GM18868 (cell line): ENCODE results near the gene BDNF.
"Not testable (repeated sequence)": the region's sequence is repeated elsewhere in the genome, so short reads cannot be mapped to it uniquely, and the experiment has no call there.

Experiments
- ATAC-seq: cut with Tn5 transposase; IDR thresholded peaks from one replicate; pipeline ENCODE4 v1.9.1; 2021; ENCODE audit warnings: mild to moderate bottlenecking, moderate library complexity; ENCODE audit not compliant: unreplicated experiment

The BDNF gene

DNA sequence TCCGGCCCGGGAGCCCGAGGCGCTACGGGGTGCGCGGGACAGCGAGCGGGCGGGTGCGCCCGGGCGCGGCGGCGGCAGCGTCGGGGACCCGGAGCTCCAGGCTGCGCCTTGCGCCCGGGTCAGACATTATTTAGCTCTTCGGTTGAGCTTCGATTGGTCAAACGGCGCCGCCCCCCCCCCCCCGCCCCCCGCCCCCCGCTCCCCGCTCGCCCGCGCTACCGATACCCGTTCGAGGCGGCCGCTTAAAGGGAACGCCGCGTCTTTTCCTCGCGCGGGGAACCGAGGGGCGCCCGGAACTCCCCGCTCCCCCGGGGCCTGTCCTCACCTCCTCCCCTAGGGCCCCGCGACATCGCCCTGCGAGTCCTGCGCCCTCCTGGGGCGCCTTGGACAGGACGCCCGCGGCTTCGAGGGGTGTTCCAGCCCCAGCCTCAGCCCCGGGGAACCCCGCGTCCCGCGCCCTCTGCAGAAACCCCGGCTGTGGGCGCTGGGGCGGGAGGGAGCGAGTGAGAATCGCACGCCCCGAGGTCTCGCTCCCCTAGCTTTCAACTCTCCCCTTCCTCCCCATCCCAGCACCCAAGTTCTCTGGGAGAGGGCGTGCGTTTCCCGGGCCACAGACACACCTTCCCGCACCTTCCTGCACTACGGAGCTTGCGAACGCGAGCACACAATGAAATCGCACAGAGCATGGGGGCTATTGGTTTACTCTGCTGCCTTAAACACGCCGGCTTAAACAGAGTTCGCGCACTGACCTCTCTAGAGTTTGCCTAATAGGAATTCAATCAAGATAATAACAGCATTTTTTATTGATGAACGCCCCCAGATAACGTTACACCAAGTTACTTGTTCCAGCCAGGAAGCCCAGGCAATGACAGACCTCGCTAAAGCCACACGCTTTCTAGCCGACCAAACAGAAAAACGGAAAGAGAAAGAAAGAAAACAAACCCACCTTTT, at the start of gene BDNF:
Gene BDNF (minus strand): TSS at position 105 of the 951 bp plus-strand sequence. CDS start 41,891 bp downstream, outside the sequence.
- ATAC-seq, result peak; percentile 28

DNA sequence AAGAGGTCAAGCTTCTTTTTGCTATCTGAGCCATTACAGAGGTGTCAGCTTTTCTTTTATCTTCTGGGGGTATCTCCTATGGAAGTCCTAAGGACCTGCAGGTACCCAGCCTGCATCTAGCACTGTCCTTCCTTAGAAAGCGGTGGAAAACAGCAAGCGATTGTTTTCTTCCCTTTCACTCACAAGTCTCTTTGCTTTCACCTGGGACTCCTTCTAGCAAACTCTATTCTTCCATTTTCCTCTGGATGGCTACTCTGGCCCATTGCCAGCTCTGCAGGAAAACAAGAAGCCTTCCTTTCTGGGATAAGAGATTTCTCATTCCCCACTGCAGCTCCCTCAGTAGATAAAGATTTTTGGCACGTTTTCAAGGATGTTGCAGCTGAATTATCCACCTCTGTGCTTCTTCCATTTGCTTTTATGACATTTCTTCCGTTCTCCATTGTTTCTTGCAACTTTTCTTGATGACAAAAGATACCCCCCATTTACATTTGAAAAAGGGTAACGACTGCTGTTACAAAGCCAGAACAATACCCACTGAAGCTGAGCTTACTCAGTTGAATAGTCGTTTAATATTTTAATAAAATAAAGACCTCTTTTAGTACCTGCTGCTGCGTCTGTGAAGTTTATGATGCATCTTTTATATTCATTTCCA, 40.2 kb upstream of the BDNF start:
- no peak for ATAC-seq

DNA sequence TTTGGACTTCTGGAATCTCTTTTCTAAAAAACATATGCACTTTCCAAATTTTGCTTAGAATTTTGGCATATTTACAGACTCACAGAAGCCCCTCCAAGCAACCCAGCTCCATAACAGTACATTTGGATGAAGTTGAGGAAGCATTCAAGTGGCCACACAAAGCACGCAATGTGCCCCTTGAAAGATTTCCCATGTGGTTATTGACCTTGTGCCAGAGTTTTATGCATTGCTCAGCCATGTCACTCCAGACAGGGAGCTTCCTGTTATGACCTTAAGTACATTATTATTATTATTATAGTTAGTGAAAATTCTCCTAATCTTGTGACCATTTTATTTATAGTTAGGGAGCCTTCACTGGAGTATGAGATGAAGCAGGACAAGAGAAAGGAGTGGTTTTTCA, 35.0 kb upstream of the BDNF start:
- ATAC-seq, result no peak

DNA sequence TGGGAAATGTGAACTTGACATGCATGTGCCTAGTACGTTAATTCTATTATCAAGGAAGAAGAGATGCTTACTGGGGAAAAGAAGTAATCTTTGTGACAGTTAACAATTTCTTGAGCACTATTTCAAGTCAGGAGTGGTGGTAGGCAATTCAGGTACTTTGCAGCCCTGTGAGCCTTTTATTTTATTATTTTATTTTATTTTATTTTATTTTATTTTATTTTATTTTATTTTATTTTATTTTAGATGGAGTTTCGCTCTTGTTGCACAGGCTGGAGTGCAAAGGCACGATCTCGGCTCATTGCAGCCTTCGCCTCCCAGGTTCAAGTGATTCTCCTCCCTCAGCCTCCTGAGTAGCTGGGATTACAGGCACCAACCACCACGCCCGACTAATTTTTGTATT, 31.5 kb upstream of the BDNF start:
- not testable (repeated sequence) for ATAC-seq

DNA sequence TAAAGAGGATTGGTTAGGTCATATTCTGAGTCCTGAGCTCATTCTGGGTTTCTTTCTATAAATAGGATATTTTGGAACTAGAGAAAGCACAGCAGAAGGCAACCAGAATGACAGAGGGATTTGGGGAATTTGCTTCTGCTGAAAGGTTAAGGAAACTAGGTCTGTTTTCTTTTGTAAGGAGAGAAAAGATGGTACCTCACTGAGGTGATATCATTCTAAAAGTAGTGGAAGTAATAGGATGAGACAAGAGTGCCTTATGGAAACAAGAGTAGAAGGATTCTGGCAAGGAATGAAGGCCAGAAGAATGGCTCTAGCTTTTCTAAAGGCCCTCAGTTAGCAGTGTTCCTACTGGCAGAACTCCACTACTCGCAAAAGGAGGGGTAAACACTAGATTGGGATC, 26.7 kb upstream of the BDNF start:
- ATAC-seq, result no peak

DNA sequence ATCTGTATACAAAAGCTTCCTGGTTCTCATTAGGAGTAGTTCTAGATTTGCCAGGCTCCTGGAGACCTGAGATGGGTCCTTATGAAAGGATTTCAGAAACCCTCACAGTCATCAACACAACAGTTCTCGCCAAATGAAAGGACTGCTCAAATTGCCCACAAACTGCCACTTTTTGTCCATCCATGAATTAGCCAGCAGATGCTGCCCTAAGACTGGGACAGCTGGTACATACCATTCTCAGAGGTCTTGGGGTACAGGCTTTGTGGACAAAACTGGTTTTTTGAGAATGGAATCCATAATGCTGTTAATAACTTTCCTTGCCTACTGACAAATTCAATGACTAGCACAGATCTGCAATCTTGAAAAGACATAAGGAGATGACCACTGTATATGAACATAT, 23.4 kb upstream of the BDNF start:
- ATAC-seq, result no peak

DNA sequence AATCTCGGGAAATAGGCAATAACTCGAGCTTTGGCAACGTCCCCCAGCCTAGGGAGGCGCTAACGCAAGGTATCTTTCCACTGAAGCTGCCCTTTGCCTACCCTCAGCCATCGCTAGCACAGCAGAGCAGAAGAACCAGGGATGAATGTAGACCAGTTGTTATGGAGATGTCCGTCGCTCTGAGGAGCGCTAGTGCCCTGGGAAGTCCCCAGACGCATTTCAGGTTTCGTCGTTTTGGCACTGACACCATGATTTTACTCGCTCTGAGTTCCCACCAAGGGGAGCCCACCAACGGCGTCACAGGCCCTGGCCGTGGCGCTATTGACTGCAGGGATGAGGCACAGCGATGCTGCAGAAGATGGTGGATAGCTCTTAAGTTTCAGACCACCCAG, 22.7 kb upstream of the BDNF start:
- ATAC-seq, result peak; percentile 50

DNA sequence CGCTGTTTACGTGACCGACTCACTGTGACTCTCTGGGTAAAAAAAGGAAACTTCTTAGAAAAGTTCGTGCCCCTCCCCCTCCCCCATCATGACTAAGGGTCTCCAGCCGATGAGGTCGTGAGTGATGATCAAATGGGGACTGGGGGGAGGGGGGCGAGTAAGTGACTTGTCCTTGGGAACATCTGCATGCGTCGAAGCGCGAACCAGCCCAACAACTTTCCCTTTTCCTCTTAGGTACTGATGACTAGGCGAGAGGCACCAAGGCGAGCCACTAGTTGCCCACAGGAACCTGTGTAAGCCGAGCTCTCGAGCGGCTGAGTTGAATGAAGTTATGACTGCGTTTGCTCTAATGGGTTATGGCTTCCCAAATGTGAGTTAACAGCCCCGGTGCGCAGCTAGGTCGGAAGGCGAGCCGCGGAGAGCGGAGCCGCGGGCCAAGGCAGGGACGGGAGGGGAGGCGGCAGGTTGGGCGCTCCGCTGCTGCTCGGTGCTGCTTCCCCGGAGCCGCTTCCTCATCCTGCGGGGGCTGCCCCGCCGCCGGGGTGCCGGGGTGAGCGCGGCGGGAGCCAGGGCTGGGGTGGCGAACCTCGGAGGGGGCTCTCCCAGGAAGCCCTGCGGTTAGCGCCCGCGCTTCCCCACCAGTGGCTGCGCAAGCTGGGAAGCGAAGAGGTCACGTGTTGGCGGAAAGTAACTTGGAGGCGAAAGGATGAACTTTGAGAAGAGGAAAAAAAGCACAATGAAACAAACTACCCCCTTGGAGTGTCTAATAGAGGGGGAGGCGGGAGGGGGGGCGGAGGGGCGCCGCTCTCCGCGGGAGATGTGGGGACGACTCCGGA, 22.1 kb upstream of the BDNF start:
- peak; percentile 40 for ATAC-seq

DNA sequence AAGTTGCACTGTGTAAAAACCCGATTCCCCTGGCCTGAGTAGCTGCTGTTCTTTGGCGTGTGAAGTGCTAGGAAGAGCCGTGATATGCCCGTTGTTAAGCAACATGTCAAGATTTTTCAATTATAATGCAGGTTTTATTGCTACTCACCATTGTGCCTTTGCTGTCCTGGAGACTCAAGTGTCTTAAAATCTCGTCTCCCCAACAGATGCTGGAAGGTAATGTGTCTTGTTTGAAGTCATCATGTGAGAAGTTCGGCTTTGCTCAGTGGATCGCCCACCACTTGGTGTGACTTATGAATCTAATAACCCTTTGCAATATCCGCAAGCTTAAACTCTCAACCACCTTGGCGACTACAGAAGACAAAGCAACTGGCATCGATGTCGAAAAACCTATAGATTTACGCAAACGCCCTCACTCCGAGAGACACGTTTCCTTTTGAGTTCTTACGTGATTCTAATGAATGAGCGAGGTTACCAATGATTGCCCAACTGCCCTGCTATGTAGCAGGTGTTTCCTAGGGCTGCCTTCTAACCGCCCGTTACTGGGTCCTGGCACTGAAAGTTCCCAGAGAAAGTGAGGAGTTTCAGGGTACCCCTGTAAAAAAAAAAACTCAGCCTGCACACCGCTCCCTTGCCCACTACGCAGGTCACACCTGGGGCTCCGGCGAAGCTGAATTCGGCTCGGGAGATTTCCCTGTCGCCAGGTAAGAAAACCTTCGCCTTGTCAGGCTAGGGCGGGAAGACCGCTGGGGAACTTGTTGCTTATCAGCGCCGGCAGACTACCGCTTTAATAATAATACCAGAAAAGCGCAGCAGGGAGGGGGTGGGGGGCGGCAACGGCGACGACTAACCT, 21.2 kb upstream of the BDNF start:
- no peak for ATAC-seq

DNA sequence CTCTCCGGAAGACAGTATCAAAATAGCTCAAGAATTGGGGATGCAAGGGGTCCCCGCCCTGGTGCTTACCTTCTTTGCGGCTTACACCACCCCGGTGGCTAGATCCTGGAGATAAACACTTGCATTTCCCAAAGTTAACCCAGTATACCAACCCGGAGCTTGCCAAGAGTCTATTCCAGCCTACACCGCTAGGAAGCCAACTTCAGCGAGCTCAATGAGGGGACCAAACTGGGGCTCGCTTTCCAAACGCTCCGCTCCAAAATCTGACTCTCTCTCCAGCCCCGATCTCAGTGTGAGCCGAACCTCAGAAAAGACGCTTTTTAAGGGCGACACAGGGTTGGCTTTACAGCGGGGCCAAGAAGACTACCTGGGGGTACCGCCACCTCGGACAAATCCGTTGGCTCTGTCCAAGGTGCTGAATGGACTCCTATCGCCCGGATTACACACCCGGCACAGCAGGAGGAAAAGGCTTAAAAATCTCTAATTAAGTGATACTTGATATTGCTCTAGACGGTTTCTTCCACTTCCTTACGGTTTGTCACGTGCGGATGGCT, 20.1 kb upstream of the BDNF start:
- no peak for ATAC-seq

DNA sequence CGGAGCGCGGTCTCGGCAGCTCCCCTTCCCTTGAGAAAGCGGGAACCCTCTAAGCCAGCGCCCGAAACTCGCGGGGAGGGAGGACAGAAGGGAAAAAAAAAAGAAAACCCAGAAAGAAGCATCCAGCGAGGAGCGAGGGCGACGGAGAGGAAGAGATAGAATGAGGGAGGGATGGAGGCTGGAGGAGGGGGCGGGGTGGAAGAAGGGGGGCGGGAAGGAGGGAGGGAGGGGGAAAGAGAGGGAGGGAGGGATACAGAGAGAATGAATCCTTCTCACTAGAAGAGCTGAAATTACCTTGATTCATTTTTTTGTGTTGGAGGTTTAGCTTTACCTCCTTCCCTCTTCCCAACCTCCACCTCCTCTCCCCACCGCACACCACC, 19.3 kb upstream of the BDNF start:
- no peak for ATAC-seq

DNA sequence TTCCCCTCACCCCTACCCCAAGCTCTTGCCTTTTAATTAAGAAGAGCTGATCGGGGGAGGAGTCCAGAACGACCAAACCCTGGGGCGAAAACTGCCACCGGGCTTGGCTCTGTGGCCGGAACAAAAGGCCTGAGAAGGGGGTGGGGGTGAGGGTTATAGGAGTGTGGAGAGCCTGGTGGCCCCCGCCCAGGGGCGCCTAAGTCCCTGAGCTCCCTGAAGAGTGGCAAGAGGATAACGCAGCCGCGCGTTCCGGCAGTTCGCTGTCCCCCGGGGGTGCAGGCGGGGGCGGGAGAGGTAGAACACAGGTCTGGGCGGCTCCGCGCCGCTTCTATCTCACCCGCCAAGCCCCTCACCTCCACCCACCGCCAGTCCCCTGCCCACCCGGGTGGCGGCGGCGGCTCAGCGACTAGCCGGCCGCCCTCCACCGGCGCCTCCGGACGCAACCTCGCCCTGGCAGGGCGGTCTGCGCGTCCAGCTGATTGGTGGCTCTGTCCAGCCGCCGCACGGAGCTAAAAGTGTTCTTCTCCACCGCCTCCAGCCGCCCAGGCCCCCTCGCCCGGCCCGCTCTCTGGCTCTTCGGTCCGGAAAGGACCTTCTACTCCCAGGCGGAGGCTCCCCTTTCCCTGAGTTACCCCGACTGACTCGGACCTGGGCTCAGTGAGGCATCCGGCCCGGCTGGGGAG, 18.7 kb upstream of the BDNF start:
- ATAC-seq, result no peak

DNA sequence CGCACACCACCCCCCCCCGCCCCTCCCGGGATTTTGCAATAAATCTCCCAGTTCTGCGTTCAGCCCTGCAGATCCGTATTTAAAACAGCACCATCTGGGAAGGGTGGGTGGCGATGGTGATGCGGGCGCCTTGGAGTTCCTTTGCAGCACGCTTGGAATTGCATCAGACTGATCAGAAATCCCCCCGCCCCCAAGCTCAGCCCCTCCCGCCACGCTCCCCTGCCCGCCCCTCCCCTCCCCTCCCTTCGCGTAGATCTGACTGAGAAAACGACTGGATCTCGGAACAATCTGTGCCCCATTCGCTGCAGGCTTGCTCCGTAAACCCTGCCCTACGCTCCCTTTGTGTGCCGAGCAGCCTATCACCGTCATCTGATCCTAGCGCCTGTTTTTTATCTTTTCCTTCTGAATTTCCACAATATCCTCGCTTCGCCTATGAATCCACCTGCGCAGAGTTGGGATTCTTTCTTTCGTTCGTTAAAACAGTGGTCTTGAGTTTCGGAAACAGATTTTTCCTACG, 18.1 kb upstream of the BDNF start:
- no peak for ATAC-seq

DNA sequence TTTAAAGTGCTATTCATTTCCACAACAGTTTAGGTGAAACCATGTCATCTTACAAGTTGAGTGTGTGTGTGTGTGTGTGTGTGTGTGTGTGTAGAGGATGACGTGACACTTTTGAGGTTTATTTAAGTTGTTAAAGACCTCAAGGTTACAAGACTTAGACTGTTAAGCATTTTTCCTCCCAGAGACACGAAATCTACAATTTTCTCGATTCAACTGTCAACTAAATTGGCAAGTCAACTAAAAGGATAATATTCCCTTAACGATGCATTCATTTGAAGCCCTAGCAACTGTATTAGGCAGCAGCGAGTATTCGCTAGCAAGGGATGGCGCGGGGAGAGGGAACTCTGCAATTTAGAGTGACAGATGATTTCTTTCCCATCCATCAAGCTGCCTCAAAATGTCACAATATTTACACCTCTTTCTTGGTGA, 17.6 kb upstream of the BDNF start:
- ATAC-seq, result no peak

DNA sequence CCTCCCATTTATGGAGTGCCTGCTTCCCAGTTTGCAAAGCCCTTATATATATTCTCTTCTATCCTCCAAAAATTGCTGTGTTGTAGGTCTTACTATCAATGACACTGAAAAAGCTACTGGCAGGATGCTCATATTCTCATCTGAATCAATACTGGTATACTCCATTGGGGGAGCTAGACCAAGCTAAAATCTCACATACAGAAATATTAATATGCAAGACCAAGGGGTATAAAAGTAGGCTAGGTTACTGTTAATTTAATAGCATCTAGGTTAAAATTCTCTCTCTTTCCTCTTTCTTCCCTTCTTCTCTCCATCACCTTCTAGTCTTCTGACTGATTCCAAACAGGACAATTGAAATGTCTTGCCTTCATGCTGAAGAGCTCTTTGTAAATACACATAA, 17.1 kb upstream of the BDNF start:
- ATAC-seq, result no peak

DNA sequence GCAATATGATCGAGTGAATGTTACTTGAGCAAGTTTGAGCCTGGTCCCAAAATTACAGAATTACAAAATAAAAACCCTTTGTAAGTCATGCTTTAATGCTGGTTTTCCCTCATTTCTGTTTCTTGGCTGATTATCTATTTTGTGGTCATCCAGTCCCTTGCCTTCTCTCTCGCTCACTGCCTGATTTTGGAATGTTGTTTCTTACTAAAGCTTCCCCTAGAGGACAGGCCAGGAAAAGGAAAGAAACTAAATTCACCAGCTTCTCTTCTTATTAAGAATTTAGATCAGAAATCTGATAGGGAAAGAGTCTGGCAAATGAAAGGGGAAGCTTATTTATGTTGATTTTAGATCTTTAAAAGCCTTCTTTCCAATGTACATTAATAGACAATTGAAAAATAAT, 16.6 kb upstream of the BDNF start:
- ATAC-seq, result no peak

DNA sequence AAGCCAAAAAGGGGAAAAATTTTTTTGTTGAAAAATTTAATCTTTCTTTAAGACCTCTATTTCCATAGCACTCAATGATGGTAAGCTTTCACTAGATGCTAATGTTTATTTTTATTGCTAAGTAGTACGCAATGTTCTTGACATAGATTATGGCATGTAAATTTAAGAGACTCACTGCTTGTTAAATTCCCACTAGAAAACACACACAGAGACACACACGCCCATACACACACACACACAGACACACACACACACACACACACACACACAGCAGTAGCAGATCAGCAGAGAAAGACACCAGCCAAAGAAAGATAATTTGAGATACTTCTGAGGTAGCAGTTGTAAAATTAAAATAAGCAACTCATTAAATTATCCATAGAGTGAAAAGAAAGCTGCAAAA, 16.0 kb upstream of the BDNF start:
- no peak for ATAC-seq

DNA sequence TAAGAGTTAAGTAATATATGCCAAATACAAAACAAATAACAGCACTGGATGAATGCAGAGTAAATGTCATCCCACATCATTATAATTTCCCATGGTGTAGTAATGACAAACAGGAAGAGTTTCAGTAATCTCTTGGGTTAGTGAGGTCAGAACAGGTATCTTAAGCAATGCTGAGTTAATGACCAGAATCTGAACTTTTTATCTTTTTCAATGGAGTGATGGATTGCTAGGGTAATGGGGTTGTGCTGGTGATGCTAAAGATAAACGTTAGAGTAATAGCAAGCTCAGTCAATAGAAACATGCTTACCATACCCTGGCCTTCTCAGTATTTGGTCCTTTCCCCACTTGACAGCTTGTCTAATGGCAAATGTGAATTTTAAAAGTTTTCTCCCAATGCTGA, 11.5 kb upstream of the BDNF start:
- ATAC-seq, result no peak

DNA sequence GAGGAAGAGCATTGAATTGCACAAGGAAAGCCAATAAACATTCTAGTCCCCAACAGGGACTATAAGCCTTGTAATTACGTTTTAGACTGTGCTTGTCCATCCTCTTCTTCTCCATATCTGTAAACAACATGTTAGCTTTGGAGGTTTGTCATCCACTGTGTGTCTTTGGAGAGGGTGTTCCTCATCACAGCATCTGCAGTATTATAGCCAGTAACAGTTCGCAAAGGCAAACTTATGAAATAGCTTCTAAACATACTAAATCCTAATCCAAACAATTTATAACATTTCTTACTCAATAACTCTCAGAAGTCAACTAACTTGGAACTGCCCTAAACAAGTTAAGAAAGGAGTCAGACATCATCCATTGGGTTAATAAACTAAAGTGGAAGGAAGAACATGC, 10.3 kb upstream of the BDNF start:
- ATAC-seq, result no peak
